ENCODE measurements around the gene IZUMO4. TPM values are rescaled to one million over a fixed set of nuclear protein-coding genes. Genes with fewer than 3 reads are reported as not detected.
"Not testable (repeated sequence)": the region's sequence is repeated elsewhere in the genome, so short reads cannot be mapped to it uniquely, and the experiment has no call there.

IZUMO4 gene
- total RNA-seq, 1 donor from 2014 or later = 15.4 TPM

- intact Hi-C loops (cut with micrococcal nuclease) = no loop called here
Measured at GRCh38 chr19:2121416-2122051, 24.8 kb downstream of the IZUMO4 start.

- intact Hi-C loops (cut with micrococcal nuclease) = no loop called here
Measured at GRCh38 chr19:2122251-2122650, 25.5 kb downstream of the IZUMO4 start.

GRCh38 chr19:2122982-2123381 lies 26.3 kb downstream of the IZUMO4 start:
- intact Hi-C loops (cut with micrococcal nuclease) = no loop called here

- intact Hi-C loops (cut with micrococcal nuclease) = no loop called here
Measured at GRCh38 chr19:2123682-2124387, 27.1 kb downstream of the IZUMO4 start.

GRCh38 chr19:2126879-2127518 lies 30.3 kb downstream of the IZUMO4 start:
- intact Hi-C loops (cut with micrococcal nuclease) = no loop called here

GRCh38 chr19:2127758-2128157 lies 31.0 kb downstream of the IZUMO4 start:
- intact Hi-C loops (cut with micrococcal nuclease) = no loop called here

GRCh38 chr19:2128252-2128651 lies 31.5 kb downstream of the IZUMO4 start:
- intact Hi-C loops (cut with micrococcal nuclease) = not testable (repeated sequence)

GRCh38 chr19:2129022-2129421 lies 32.3 kb downstream of the IZUMO4 start:
- intact Hi-C loops (cut with micrococcal nuclease) = no loop called here

- intact Hi-C loops (cut with micrococcal nuclease) = no loop called here
Measured at GRCh38 chr19:2129486-2129885, 32.8 kb downstream of the IZUMO4 start.

GRCh38 chr19:2129892-2130770 lies 33.4 kb downstream of the IZUMO4 start:
- intact Hi-C loops (cut with micrococcal nuclease) = no loop called here

GRCh38 chr19:2131012-2131975 lies 34.6 kb downstream of the IZUMO4 start:
- intact Hi-C loops (cut with micrococcal nuclease) = not testable (repeated sequence)

- intact Hi-C loops (cut with micrococcal nuclease) = no loop called here
Measured at GRCh38 chr19:2132191-2132590, 35.5 kb downstream of the IZUMO4 start.

- intact Hi-C loops (cut with micrococcal nuclease) = no loop called here
Measured at GRCh38 chr19:2132731-2133490, 36.2 kb downstream of the IZUMO4 start.

- intact Hi-C loops (cut with micrococcal nuclease) = no loop called here
Measured at GRCh38 chr19:2135474-2136402, 39.0 kb downstream of the IZUMO4 start.

GRCh38 chr19:2136796-2137195 lies 40.1 kb downstream of the IZUMO4 start:
- intact Hi-C loops (cut with micrococcal nuclease) = no loop called here

GRCh38 chr19:2138061-2138728 lies 41.5 kb downstream of the IZUMO4 start:
- intact Hi-C loops (cut with micrococcal nuclease) = no loop called here

- intact Hi-C loops (cut with micrococcal nuclease) = no loop called here
Measured at GRCh38 chr19:2139385-2140137, 42.8 kb downstream of the IZUMO4 start.

Measured in T-helper 1 cell treated with Interleukin-12 subunit alpha and Interleukin-12 subunit beta and Interleukin-4 antibody, amounts not matched to agents 30 ng/mL and 1 ng/mL, for 36 hours (primary cell).